ENCODE results near the gene LRP8. TPM values are rescaled to one million over a fixed set of nuclear protein-coding genes. Genes with fewer than 3 reads are reported as not detected.

Gene LRP8
- 11.1 and 12.0 TPM in 2 replicates for total RNA-seq (2012; rRNA removed)
- 12.1 and 12.6 TPM in 2 replicates for polyA plus RNA-seq (2012; rRNA removed)
- 5.9 and 7.7 TPM in 2 replicates for polyA plus RNA-seq (2012; cell fraction: cytosol; rRNA removed)
- polyA plus RNA-seq (2012; cell fraction: nucleus; rRNA removed; ENCODE audit: low replicate concordance) = 40.5 and 54.0 TPM in 2 replicates
- Bru-seq, nascent RNA = percentile 59 among the genes with signal in this experiment
- percentile 50 among the genes with signal in this experiment for BruChase-seq, experiment 1, labeled RNA remaining after a 6-hour chase
- percentile 70 among the genes with signal in this experiment for BruChase-seq, experiment 2, labeled RNA remaining after a 2-hour chase
- long read RNA-seq, partial matches to known transcripts = 2 of 17 reads
- long read RNA-seq, other reads (novel, unspliced or antisense) = 14 of 17 reads

DNA sequence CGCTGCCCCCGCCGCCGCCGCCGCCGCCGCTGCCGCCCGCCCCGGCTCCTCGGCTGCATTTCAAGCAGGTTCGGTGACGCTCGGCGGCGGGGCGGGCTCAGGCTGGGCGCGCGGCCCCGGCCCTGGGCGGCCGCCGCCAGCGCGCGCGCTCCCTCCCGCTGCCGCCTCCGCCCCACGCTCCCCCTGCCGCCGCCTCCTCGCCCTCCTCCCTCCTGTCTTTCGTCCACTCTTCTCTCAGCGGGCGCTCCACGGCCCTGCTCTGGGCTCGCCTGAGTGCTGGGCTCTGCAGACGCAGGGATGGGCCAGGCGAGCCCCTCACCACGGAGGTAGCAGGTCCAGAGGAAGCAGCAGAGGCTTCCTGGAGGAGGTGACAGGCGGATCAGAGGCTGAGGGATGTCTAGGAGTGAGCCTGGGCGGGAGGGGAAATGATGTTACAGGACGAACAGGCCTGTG is at the start of gene LRP8:
TSS of gene LRP8 (minus strand) at position 62 of the 453 bp plus-strand sequence. CDS start 158 bp downstream, outside the sequence.
- H2AK5ac ChIP-seq (ENCODE audit: low read depth, low read length) = no peak within 1 kb of the TSS
- H2BK120ac ChIP-seq (ENCODE audit: low read depth, low read length) = peak within 1 kb of the TSS; percentile 20
- H3K27ac ChIP-seq (ENCODE audit: insufficient read depth, low read length) = peak within 1 kb of the TSS; percentile 77
- peak within 1 kb of the TSS; percentile 54 for H3K4me3 ChIP-seq (ENCODE audit: insufficient read depth, low read depth, low read length)
- peak within 1 kb of the TSS; percentile 92 for H2AK9ac ChIP-seq (replicated peaks; ENCODE audit: low read depth, low read length, poor library complexity)
- H3K56ac ChIP-seq (ENCODE audit: extremely low read depth, insufficient read depth, low read length) = no peak within 1 kb of the TSS
- H3K4ac ChIP-seq (ENCODE audit: low read depth, low read length) = peak within 1 kb of the TSS; percentile 38
- ATAC-seq (ENCODE audit: low read depth) = peak; percentile 76
- no peaks in the 10 kb centered on the region; the same call in 1 of the 2 replicates for H3K36me3 ChIP-seq (ENCODE audit: control insufficient read depth, insufficient read depth, low read length)
- no TSS peak for BruUV-seq (replicated peaks)
- H2AFZ ChIP-seq (replicated peaks; ENCODE audit: low read length, poor library complexity) = peak within 1 kb of the TSS; percentile 96
- peak within 1 kb of the TSS; percentile 97 for H3K4me2 ChIP-seq (ENCODE audit: low read depth, low read length)
- peaks cover 4 to 18% of the 10 kb centered on the region in 2 experiments; a peak in 3 of 4 replicates for H3K79me1 ChIP-seq (ENCODE audit: low read depth in 1 of 2, low read length in 2 of 2)
- H4K91ac ChIP-seq (ENCODE audit: insufficient read depth, low read depth, low read length) = peak within 1 kb of the TSS; percentile 55; the same call in 1 of the 2 replicates
- H3K9me1 ChIP-seq (ENCODE audit: insufficient read depth, low read length) = peaks cover 4% of the 10 kb centered on the region; the same call in 1 of the 2 replicates
- H3K9ac ChIP-seq (ENCODE audit: low read depth, low read length) = peak within 1 kb of the TSS; percentile 87
- intact Hi-C loops (cut with micrococcal nuclease) = loop anchor here (5.0 kb wide), 1 partner anchor 64 kb away; no protein-coding TSS in a partner anchor
- H4K5ac ChIP-seq (ENCODE audit: low read depth, low read length) = no peak within 1 kb of the TSS
- peak within 1 kb of the TSS; percentile 7; the same call in 1 of the 2 replicates for H3K18ac ChIP-seq (ENCODE audit: low read depth, low read length)
- dilution Hi-C loops (cut with HindIII; ENCODE audit: low sequenced_read_pairs, unreplicated experiment) = no loop called here
- no peaks in the 10 kb centered on the region for H3K9me3 ChIP-seq (ENCODE audit: control insufficient read depth, insufficient read depth, low read length)
- H3K4me1 ChIP-seq (ENCODE audit: control insufficient read depth, insufficient read depth, low read length) = peaks cover 4% of the 10 kb centered on the region
- DNase-seq = peak; percentile 56
- in situ Hi-C loops (cut with MboI; ENCODE audit: low sequenced_read_pairs) = no loop called here
- H2BK15ac ChIP-seq (ENCODE audit: low read depth, low read length) = no peak within 1 kb of the TSS
- H2BK5ac ChIP-seq (ENCODE audit: low read depth, low read length, poor library complexity, severe bottlenecking) = no peak within 1 kb of the TSS
- H4K20me1 ChIP-seq (ENCODE audit: insufficient read depth, low read length) = no peaks in the 10 kb centered on the region
- WGBS, 2 experiments (ENCODE audit: extremely low coverage in 2 of 2, insufficient read length in 1 of 2) = 2% methylated on average over 6 of the region's 47 CpGs; no CpG with 5 or more reads in 1 of the 2 experiments
- peak within 1 kb of the TSS; percentile 32 for H3K23ac ChIP-seq (ENCODE audit: low read depth, low read length)
- peak within 1 kb of the TSS; percentile 66 to 73; a peak in 3 of 4 replicates for H4K8ac ChIP-seq (ENCODE audit: low read depth in 2 of 2, low read length in 2 of 2)
- peak within 1 kb of the TSS; percentile 37; the same call in 1 of the 2 replicates for H3K14ac ChIP-seq (replicated peaks; ENCODE audit: low read depth, low read length)
- CTCF ChIA-PET = no interaction called here
- 0 out of 2 replicates have a peak, but pooled peaks have one; percentile 31 for TF ChIP-seq MXI1 (IDR thresholded peaks at IDR 0.05; ENCODE audit: borderline replicate concordance, low read depth, low read length)
- peak; percentile 55; the same call in 1 of the 2 replicates for TF ChIP-seq MAZ (IDR thresholded peaks at IDR 0.05; ENCODE audit: borderline replicate concordance, low read depth, low read length)
- TF ChIP-seq SMC3 (IDR thresholded peaks at IDR 0.05; ENCODE audit: low read depth, low read length) = no peak
- TF ChIP-seq RFX5 (IDR thresholded peaks at IDR 0.05; ENCODE audit: low read depth, low read length) = no peak
- TF ChIP-seq POLR2A (IDR thresholded peaks at IDR 0.05; ENCODE audit: low read depth, low read length) = no peak
- no peak for TF ChIP-seq NFE2L2 (IDR thresholded peaks at IDR 0.05; ENCODE audit: low read depth, low read length)
- no peak for TF ChIP-seq MAFK (IDR thresholded peaks at IDR 0.05; ENCODE audit: low read depth, low read length)
- no peak for TF ChIP-seq RCOR1 (IDR thresholded peaks at IDR 0.05; ENCODE audit: insufficient replicate concordance, low read length)
- no peak within 1 kb of the TSS for H2BK20ac ChIP-seq (ENCODE audit: low read depth, low read length)
- POLR2A ChIA-PET (ENCODE audit: unreplicated experiment) = no interaction called here
- peaks cover 7% of the 10 kb centered on the region for H3K27me3 ChIP-seq (ENCODE audit: control insufficient read depth, insufficient read depth, low read length)

All from IMR-90 (cell line).